ENCODE measurements around the gene FAM89B. TPM values are rescaled to one million over a fixed set of nuclear protein-coding genes. Genes with fewer than 3 reads are reported as not detected.

The FAM89B gene
- total and polyA plus RNA-seq, 2 donors (not counting 3 experiments of a cell fraction or from before 2014, with no cell fraction given), result 63.1 to 153 TPM

GRCh38 chr11:65554057-65554818 lies 18.1 kb upstream of the FAM89B start:
- dilution Hi-C loops (cut with MboI; ENCODE audit: extremely low pct_ligation_motif_present, low sequenced_read_pairs), result no loop called here
- H3K27me3 ChIP-seq (ENCODE audit: control insufficient read depth in 2 of 2, insufficient read depth in 2 of 2, low read length in 2 of 2), result no peaks in the 10 kb centered on the region
- H3K4me2 ChIP-seq (ENCODE audit: insufficient read depth, low read length), result no peak overlapping the region
- ChIA-PET CTCF (interaction anchor here (3.2 kb wide), 1 partner anchor 14 kb away, joined by 21 read pairs; no protein-coding TSS in a partner anchor), POLR2A (no interaction called here)
- peaks cover 0 to 24% of the 10 kb centered on the region in 2 experiments for H3K36me3 ChIP-seq (ENCODE audit: control insufficient read depth in 2 of 2, extremely low read depth in 1 of 2, insufficient read depth in 2 of 2, low read length in 2 of 2)
- intact Hi-C loops (cut with micrococcal nuclease), result no loop called here
- H3K27ac ChIP-seq (ENCODE audit: insufficient read depth, low read depth, low read length), result no peak overlapping the region
- H3K9ac ChIP-seq (replicated peaks; ENCODE audit: extremely low read depth, insufficient read depth, low read length), result no peak overlapping the region
- peaks cover 22% of the 10 kb centered on the region for H3K79me2 ChIP-seq (ENCODE audit: control insufficient read depth, insufficient read depth, low read length)
- DNase-seq (ENCODE audit: low read depth, low spot score) (no peak), FAIRE-seq (no peak)
- no peaks in the 10 kb centered on the region for H3K9me3 ChIP-seq (replicated peaks; ENCODE audit: control insufficient read depth, insufficient read depth, low read length)
- H3K4me1 ChIP-seq (ENCODE audit: control insufficient read depth, extremely low read depth, insufficient read depth, low read length), result peaks cover 33% of the 10 kb centered on the region
- H2AFZ ChIP-seq (ENCODE audit: low read depth, low read length), result no peak overlapping the region
- TF ChIP-seq CTCF (IDR thresholded peaks at IDR 0.05; ENCODE audit: extremely low read depth in 1 of 2, insufficient read depth in 1 of 2, low read depth in 1 of 2, low read length in 2 of 2) (no peak), GATA2 (IDR thresholded peaks at IDR 0.05; ENCODE audit: insufficient read depth, insufficient read length, low read depth, low read length) (no peak), JUN (IDR thresholded peaks at IDR 0.05; ENCODE audit: borderline replicate concordance, insufficient read depth, insufficient read length, low read depth) (no peak), MAX (IDR thresholded peaks at IDR 0.05; ENCODE audit: insufficient read depth, insufficient read length) (no peak), POLR2A (IDR thresholded peaks at IDR 0.05; ENCODE audit: low read depth, low read length) (no peak), EZH2 (IDR thresholded peaks at IDR 0.05; ENCODE audit: borderline replicate concordance, low read depth, low read length, severe bottlenecking) (no peak), POLR2AphosphoS5 (IDR thresholded peaks at IDR 0.05; ENCODE audit: insufficient read depth, low read depth, low read length) (no peak), FOS (IDR thresholded peaks at IDR 0.05; ENCODE audit: borderline replicate concordance, insufficient read depth, low read length) (no peak), MYC (IDR thresholded peaks at IDR 0.05; ENCODE audit: low read depth, low read length) (no peak)
- H3K4me3 ChIP-seq (replicated peaks in 1 of 3; ENCODE audit: insufficient read depth in 1 of 3, low read depth in 1 of 3, low read length in 3 of 3), result no peak overlapping the region
- no TSS peak for BruUV-seq (replicated peaks)
- H4K20me1 ChIP-seq (replicated peaks; ENCODE audit: control insufficient read depth, extremely low read depth, insufficient read depth, low read length), result no peaks in the 10 kb centered on the region
- H3K9me1 ChIP-seq (replicated peaks; ENCODE audit: control insufficient read depth, extremely low read depth, insufficient read depth, low read length), result no peaks in the 10 kb centered on the region

All from endothelial cell of umbilical vein (primary cell).